DMS79 (cell line): ENCODE measurements around the gene DAD1.

Source experiments
- DNase-seq: peaks from one replicate; lab custom pipeline; 2025; lab: John Stamatoyannopoulos, UW

Gene DAD1

GRCh38 chr14:22515929-22516328 is 73.1 kb downstream of the DAD1 start:
- DNase-seq: no peak
